HG03469 (cell line): Measurements from ENCODE around the gene JAKMIP3.

ENCODE experiments used
- ATAC-seq: cut with Tn5 transposase; IDR thresholded peaks from one replicate; pipeline ENCODE4 v1.9.1; 2021; ENCODE audit warnings: mild to moderate bottlenecking, moderate library complexity, moderate number of reproducible peaks; ENCODE audit not compliant: unreplicated experiment

Gene JAKMIP3

DNA sequence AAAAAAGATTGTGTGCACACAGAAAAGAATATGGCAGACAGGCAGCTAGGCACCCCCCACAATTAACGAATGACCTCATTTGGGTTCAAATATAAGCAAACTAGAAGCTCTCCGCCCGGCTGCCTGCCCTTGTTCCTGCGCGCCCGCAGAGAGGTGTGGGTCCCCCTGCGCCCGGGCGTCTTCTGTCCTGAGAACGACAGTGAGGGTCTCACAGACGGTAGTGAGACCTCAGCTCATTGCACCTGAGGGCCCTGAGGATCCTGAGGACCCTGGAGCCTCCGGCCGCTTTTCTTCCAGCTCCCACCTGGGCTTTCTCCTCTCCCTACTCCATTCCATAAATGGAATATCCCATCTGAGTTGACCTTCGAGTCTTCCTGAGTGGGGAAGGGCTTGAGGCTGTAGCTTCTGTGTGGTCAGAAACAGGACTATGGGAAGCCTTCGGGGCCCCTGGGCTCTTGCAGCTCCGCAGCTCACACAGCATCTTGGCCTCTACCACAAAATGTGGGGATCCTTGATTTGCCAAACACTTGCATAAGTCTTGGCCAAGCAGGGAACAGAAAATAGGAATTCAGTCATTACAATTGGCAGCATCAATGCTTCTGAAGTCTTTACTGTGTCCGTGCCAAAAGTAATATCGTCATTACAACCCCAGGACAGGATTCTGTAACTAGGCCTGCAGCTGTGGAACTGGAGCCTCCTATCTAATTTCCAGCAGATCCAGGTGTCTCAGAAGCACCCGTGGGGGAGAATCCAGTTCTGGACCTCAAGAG is 43.8 kb downstream of the JAKMIP3 start:
- ATAC-seq: no peak

DNA sequence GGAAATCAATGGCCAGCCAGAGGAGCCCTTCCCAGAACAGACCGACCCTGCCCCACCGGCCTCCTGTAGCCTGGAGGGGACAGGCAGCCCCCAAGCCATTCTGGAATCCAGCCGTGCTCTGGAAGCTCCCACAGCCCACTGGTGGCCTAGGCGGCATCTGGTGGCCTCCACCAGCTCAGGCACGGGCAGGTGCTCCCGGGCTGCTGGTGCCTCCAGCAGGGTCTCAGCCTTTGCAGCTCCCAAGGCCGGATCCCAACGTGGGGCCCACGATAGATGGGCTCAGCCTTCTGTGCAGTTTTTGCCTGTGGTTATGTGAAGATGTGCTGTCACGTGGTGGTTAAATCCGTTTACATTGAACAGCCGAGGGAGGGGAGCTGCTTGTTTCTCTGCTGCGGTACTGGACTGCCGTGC is 44.4 kb downstream of the JAKMIP3 start:
- ATAC-seq: no peak

DNA sequence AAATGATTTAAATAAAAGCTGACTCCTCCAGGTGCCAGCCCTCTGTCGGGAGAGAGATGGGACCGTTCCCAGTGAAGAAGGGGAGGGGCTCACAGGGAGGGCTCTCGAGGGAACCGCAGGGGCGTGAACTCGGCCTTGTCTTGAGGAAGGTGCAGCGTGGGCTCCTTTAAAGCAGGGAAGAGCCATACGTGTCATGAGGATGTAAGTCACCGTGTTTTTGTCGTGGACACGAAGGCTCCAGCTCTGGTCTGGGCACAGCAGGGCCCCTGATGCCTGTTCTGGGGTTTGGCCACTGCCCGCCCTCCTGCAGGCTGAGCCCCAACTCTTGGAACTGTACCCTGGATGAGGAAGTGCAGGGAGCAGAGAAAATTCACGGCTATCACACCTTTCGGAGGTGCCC is 45.0 kb downstream of the JAKMIP3 start:
- no peak for ATAC-seq

DNA sequence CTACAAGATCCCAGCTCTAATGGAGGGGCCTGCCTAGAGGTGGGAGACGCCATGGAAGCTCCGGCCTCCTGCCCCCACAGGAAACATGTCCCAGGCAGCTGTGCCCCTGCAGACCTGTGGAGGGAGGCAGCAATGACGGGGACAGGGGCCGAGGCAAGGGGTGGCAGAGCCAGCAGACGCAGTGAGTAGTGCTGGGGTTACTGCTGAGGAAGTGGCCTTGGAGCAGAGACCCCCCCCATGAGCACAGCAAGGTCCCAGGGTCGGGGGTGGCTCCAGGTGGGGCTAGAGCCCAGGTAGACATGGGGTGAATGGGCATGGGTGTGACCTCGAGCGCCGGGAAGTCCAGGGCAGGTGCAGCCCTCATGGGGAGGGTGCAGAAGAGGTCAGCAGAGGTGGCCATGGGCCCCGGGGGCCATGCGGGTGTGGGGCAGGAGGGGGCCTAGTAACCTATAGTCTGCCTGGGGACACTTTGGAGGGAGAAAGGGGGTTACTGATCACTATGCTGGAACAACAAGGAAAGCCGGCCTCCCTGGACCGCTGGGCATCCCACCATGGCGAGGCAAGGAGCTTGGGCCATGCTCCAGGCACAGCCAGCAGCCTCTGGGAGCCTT is 45.5 kb downstream of the JAKMIP3 start:
- ATAC-seq: no peak

DNA sequence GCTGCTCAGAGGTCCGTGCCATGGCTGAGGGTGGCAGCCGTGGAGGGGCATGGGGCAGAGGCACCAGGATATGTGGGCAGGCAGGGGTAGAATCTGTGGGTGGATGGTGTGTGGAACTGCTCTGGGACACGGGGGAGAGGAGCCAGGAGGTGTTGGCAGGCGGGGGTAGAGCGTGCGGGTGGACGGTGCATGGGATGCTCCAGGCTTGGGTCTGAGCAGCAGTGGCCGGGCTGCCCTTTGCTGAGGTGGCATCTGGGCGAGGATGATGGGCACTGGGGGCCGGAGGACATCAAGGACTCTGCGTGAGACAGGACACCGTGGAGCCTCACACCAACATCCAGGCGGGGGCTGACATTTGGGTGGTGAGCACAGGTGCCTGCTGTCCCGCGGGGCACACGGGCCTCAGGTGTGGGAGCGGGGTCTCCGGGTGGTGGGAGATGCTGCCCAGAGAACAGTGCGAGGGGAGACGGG is 46.2 kb downstream of the JAKMIP3 start:
- no peak for ATAC-seq

DNA sequence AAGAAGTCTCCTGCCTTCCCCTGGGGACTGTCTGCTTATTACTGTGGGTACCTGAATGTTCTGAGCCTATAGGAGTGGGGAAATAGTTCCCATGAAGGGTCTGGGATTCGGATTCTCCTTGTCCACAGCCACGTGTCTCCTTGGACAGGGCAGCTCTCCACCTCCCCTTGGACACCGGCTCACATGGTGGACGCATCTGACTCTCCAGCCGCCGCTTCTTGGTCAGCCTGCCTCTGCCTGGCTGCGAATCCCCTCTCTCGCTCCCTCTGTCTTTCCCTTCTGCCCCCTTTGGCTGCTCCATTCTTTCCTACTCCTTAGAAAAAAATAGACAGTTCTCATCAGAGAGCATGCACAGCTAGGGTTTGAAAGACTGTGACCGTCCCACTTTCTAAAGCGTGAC is 46.9 kb downstream of the JAKMIP3 start:
- no peak for ATAC-seq

DNA sequence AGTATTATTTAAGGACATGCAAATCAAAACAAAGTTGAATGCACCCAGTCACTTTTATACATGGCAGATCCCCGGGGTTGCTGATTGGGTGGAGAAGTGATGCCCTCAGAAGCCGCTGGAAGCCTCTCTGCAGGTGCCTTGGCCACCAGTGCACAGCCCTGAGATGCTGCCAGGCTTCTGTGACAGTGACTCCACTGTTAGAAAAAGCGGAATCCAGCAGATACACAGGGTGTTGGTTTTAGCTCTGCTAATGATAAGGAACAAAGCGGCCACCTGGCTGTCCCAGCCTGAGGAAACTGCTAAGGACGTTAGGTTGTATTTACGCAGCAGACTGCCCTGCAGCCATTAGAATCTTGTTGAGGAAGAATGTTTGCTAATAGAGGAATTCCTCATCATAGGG is 47.5 kb downstream of the JAKMIP3 start:
- ATAC-seq: no peak

DNA sequence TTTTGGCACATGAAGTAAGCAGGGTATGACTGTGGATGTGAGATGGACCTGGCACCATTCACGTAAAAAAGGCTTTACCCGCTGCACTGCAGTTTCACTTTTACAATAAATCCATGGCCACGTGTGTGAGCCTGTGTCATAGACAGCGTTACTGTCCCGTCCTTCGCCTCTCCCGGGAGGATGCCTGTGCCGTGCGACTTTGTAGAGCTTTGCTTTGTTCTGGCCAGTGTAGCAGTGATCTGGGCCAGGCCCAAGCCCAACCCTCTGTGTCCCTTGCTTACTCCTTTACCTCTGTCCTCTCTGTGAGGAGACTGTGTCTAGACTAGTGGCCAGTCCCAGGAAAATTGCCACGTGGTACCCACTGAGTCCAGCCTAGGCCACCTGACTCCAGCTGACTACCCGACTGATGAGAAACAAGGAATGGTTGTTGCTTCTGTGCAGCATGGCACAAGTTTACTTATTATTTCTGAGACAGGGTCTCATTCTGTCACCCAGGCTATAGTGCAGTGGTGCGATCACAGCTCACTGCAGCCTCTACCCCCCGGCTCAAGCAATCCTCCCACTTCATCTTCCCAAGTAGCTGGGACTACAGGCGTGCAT is 48.1 kb downstream of the JAKMIP3 start:
- ATAC-seq: no peak

DNA sequence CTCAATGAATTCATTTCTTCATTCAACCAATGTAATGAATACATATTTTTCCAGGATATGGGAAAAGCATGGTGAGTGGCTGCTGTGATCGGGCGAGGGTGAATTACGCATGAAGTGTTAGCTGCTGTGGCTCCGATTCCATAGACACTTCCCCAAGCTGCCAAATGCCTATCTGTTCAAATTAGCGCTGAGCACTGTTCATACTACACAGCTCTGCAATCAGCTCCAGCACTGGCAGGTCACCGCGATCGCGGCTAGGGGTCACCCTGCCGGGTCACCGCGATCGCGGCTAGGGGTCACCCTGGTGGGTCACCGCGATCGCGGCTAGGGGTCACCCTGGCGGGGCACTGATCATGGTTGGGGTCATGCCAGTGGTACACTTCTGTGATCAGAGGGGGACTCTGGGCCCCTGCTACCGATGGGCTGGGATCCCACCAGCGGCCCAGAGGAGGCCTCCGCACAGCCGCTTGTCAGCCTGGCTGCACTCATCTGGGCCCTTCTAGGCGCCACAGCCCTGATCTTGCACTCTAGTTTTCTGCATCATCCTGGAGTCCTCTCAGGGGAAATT is 49.3 kb downstream of the JAKMIP3 start:
- no peak for ATAC-seq
